ENCODE measurements around the gene USP15. TPM values are rescaled to one million over a fixed set of nuclear protein-coding genes. Genes with fewer than 3 reads are reported as not detected.

The USP15 gene
- total and polyA plus RNA-seq, 2 of the 8 experiments (the other 6 are each of a cell fraction or from before 2014, with no cell fraction given): 12.7 to 38.6 TPM

DNA sequence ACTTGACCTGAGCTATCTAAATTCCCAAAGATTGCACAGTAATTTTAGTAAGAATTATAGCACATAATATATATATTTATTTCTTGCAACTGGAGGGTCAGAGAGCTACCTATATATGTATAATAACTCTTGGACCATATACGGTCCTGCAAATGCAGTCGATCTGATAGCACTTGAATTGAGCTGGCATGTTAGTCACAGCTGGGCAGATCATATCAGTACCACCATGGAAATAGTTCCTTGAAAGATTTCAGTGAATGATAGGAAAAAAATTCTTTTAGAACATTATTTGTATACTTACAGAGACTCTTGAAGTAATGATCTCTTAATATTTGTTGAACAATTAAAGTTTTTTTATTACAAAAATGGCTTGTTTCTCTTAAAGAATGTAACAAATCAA is 111.9 kb downstream of the USP15 start:
- Histone ChIP-seq H3K79me1 (ENCODE audit: low read depth, low read length) (no peaks in the 10 kb centered on the region), H3K4me2 (ENCODE audit: insufficient read depth in 1 of 2, low read depth in 2 of 2, low read length in 2 of 2) (no peak overlapping the region), H3K79me2 (ENCODE audit: control insufficient read depth in 1 of 2, insufficient read depth in 2 of 2, low read length in 2 of 2) (no peaks in the 10 kb centered on the region), H3K27ac (ENCODE audit: low read depth, low read length) (no peak overlapping the region), H3K4me1 (replicated peaks in 1 of 4; ENCODE audit: control insufficient read depth in 3 of 4, insufficient read depth in 4 of 4, low read length in 3 of 4) (no peaks in the 10 kb centered on the region), H4K91ac (replicated peaks; ENCODE audit: insufficient read length, low read length) (no peak overlapping the region), H2BK15ac (ENCODE audit: low read length) (no peak overlapping the region), H3K23ac (ENCODE audit: insufficient read length) (no peak overlapping the region), H2AK5ac (ENCODE audit: low read depth, low read length) (no peak overlapping the region), H3K56ac (replicated peaks; ENCODE audit: insufficient read length, low read depth, low read length) (no peak overlapping the region), H3K23me2 (ENCODE audit: low read depth, low read length) (no peaks in the 10 kb centered on the region), H2AFZ (ENCODE audit: low read length) (no peak overlapping the region), H3K9me3 (ENCODE audit: insufficient read depth in 2 of 2, low read depth in 1 of 2, low read length in 1 of 2) (no peaks in the 10 kb centered on the region), H3K27me3 (replicated peaks in 1 of 4; ENCODE audit: control insufficient read depth in 3 of 4, extremely low read depth in 1 of 4, insufficient read depth in 3 of 4, low read length in 3 of 4) (no peaks in the 10 kb centered on the region), H3K36me3 (ENCODE audit: control insufficient read depth in 2 of 4, insufficient read depth in 4 of 4, low read length in 3 of 4) (no peaks in the 10 kb centered on the region), H2BK120ac (replicated peaks; ENCODE audit: low read depth, low read length) (no peak overlapping the region), H4K20me1 (replicated peaks in 1 of 2; ENCODE audit: control insufficient read depth in 1 of 2, insufficient read depth in 2 of 2, low read length in 2 of 2) (peaks cover 0 to 2% of the 10 kb centered on the region in 2 experiments), H2BK20ac (ENCODE audit: low read length) (no peak overlapping the region), H4K8ac (ENCODE audit: extremely low read depth, insufficient read depth, low read length) (no peak overlapping the region), H3K14ac (ENCODE audit: insufficient read length) (no peak overlapping the region), H4K5ac (ENCODE audit: insufficient read length, low read depth, low read length) (no peak overlapping the region), H3K18ac (ENCODE audit: extremely low read depth, low read length) (no peak overlapping the region), H3K9ac (replicated peaks in 1 of 4; ENCODE audit: extremely low read depth in 1 of 4, low read depth in 3 of 4, low read length in 3 of 4) (no peak overlapping the region), H3K4ac (replicated peaks; ENCODE audit: insufficient read length, low read depth, low read length) (no peak overlapping the region), H2BK12ac (ENCODE audit: low read depth, low read length) (no peak overlapping the region), H2BK5ac (ENCODE audit: low read depth, low read length) (no peak overlapping the region), H3K4me3 (ENCODE audit: extremely low read depth in 1 of 4, insufficient read depth in 2 of 4, low read depth in 3 of 4, low read length in 4 of 4) (no peak overlapping the region)
- WGBS, 2 experiments (ENCODE audit: extremely low coverage in 1 of 2, insufficient coverage in 1 of 2, insufficient read length in 1 of 2, insufficient replicate concordance in 2 of 2, low coverage in 1 of 2, low lambda C conversion rate in 2 of 2, missing lambda C conversion rate in 1 of 2): 90% methylated on average over 2 of the region's 2 CpGs; no CpG with 5 or more reads in 1 of the 2 experiments
- DNase-seq (ENCODE audit: low read depth in 1 of 2, low spot score in 2 of 2): no peak
- POLR2A ChIA-PET (ENCODE audit: partially characterized antibody): no interaction called here
- FAIRE-seq: no peak
- CTCF ChIA-PET (ENCODE audit: partially characterized antibody): no interaction called here
- no peak for TF ChIP-seq NANOG (IDR thresholded peaks at IDR 0.05; ENCODE audit: insufficient read depth, low read depth, low read length, poor library complexity, severe bottlenecking)
- no peak for TF ChIP-seq TAF7 (optimal IDR thresholded peaks at IDR 0.05; ENCODE audit: borderline replicate concordance, low read depth, low read length)
- TF ChIP-seq, protein P1, sequence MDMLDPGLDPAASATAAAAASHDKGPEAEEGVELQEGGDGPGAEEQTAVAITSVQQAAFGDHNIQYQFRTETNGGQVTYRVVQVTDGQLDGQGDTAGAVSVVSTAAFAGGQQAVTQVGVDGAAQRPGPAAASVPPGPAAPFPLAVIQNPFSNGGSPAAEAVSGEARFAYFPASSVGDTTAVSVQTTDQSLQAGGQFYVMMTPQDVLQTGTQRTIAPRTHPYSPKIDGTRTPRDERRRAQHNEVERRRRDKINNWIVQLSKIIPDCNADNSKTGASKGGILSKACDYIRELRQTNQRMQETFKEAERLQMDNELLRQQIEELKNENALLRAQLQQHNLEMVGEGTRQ (IDR thresholded peaks at IDR 0.05; ENCODE audit: low read length): no peak
- no peak for TF ChIP-seq RNF2 (IDR thresholded peaks at IDR 0.05; ENCODE audit: borderline replicate concordance, low read depth, low read length, missing control alignments, poor library complexity, severe bottlenecking)
- no peak for TF ChIP-seq RAD21 (IDR thresholded peaks at IDR 0.05 in 1 of 2, conservative IDR thresholded peaks at IDR 0.05 in 1 of 2; ENCODE audit: low read depth in 2 of 2, low read length in 2 of 2)
- TF ChIP-seq GTF2F1 (IDR thresholded peaks at IDR 0.05; ENCODE audit: borderline replicate concordance, low read depth, low read length): no peak

Measured in H1 (cell line).